B cell (primary cell): ENCODE measurements around the gene KIAA0586. TPM values are rescaled to one million over a fixed set of nuclear protein-coding genes. Genes with fewer than 3 reads are reported as not detected.

ENCODE experiments used
- ATAC-seq: fragments of 200-7000 bp; cut with Tn5 transposase; one replicate; pipeline ENCODE4 v1.10.0; 2021; ENCODE audit warnings: low read depth, mild to moderate bottlenecking, moderate number of reproducible peaks, moderate library complexity
- CTCF ChIA-PET: fragments of 350-600 bp; sonication (Branson Sonifier 250); formaldehyde crosslinking; loops from one replicate; lab custom pipeline; 2021; ENCODE audit warnings: antibody characterized with exemption, inconsistent platforms; lab: Charles Lee
- POLR2A ChIA-PET: fragments of 350-600 bp; sonication (Branson Sonifier 250); formaldehyde crosslinking; loops from one replicate; lab custom pipeline; 2021; ENCODE audit warnings: antibody characterized with exemption; lab: Charles Lee
- DNase-seq: peaks from one replicate; pipeline ENCODE4 v3.0.0; 2013
- H2AFZ ChIP-seq: 2 replicates; pipeline ENCODE4 v1.6.1; 2012; ENCODE audit warnings: mild to moderate bottlenecking, low read depth, low read length; ENCODE audit not compliant: insufficient read depth, poor library complexity, severe bottlenecking
- H3K27ac ChIP-seq, 2 donors: 1 replicate in 1 of 2; 2 replicates in 1 of 2; pipeline ENCODE4 v1.5.1; 2012 to 2013; ENCODE audit warnings: low read length in 2 of 2, mild to moderate bottlenecking in 2 of 2, moderate library complexity in 1 of 2
- H3K27me3 ChIP-seq, 4 experiments: fragments of 200-600 bp in 1 of 4; sonication (generic) in 1 of 4; replicated peaks in 1 of 4; 1 replicate in 2 of 4; 2 replicates in 2 of 4; pipeline versions ENCODE4 v1.6.1 to v1.7.0; 2013 to 2016; ENCODE audit warnings: low read length in 3 of 4, mild to moderate bottlenecking in 2 of 4, mixed read lengths in 1 of 4, moderate library complexity in 1 of 4; ENCODE audit not compliant: insufficient read depth in 4 of 4, control insufficient read depth in 3 of 4; ENCODE audit errors: control extremely low read depth in 1 of 4
- H3K36me3 ChIP-seq, 2 experiments: replicated peaks in 1 of 2; 1 replicate in 1 of 2; 2 replicates in 1 of 2; pipeline versions ENCODE4 v1.6.1 to v1.7.1; 2013; ENCODE audit warnings: low read length in 1 of 2; ENCODE audit not compliant: insufficient read depth in 2 of 2, control insufficient read depth in 1 of 2; ENCODE audit errors: control extremely low read depth in 1 of 2, extremely low read depth in 1 of 2
- H3K4me1 ChIP-seq, 2 donors: fragments of 200-600 bp in 1 of 2; sonication (generic) in 1 of 2; 1 replicate in 1 of 2; 2 replicates in 1 of 2; pipeline versions ENCODE4 v1.5.1 to v1.6.1; 2013 to 2017; ENCODE audit warnings: low read length in 2 of 2; ENCODE audit not compliant: control insufficient read depth in 2 of 2, insufficient read depth in 2 of 2
- H3K4me2 ChIP-seq: replicated peaks from 2 replicates; pipeline ENCODE3; 2012; ENCODE audit warnings: mild to moderate bottlenecking, low read depth, low read length; ENCODE audit not compliant: poor library complexity, severe bottlenecking
- H3K4me3 ChIP-seq, 5 experiments: fragments of 200-600 bp in 1 of 5; sonication (generic) in 1 of 5; 1 replicate in 3 of 5; 2 replicates in 2 of 5; pipeline versions ENCODE4 v1.5.1 to v1.7.0; 2011 to 2016; ENCODE audit warnings: low read length in 4 of 5, mild to moderate bottlenecking in 4 of 5, low read depth in 2 of 5, control low read depth in 1 of 5, moderate library complexity in 1 of 5; ENCODE audit not compliant: insufficient read depth in 1 of 5; ENCODE audit errors: control extremely low read depth in 1 of 5, extremely low read depth in 1 of 5
- H3K79me2 ChIP-seq: fragments of 200-600 bp; sonication (generic); one replicate; pipeline ENCODE4 v1.6.0; 2016; ENCODE audit warnings: low read length; ENCODE audit not compliant: control insufficient read depth, insufficient read depth
- H3K9ac ChIP-seq: fragments of 200-600 bp; sonication (generic); 2 replicates; pipeline ENCODE4 v1.6.1; 2017; ENCODE audit warnings: mild to moderate bottlenecking, low read length, moderate library complexity
- H3K9me3 ChIP-seq, 3 donors: one replicate each; pipeline versions ENCODE4 v1.6.1 to v1.7.1; 2013; ENCODE audit warnings: low read length in 2 of 3; ENCODE audit not compliant: control insufficient read depth in 2 of 3, insufficient read depth in 1 of 3; ENCODE audit errors: control extremely low read depth in 1 of 3
- H4K20me1 ChIP-seq: 2 replicates; pipeline ENCODE4 v1.6.0; 2012; ENCODE audit warnings: mild to moderate bottlenecking, low read length; ENCODE audit not compliant: insufficient read depth, control insufficient read depth, poor library complexity, severe bottlenecking
- H3K27ac Mint-ChIP-seq: one replicate; pipeline ENCODE4 v1.8.0; 2021; ENCODE audit warnings: mixed read lengths
- H3K27me3 Mint-ChIP-seq: one replicate; pipeline ENCODE4 v1.8.0; 2021; ENCODE audit warnings: mixed read lengths
- H3K4me1 Mint-ChIP-seq: one replicate; pipeline ENCODE4 v1.8.0; 2021; ENCODE audit warnings: mixed read lengths
- H3K4me3 Mint-ChIP-seq: one replicate; pipeline ENCODE4 v1.8.0; 2021; ENCODE audit warnings: mixed read lengths
- H3K9me3 Mint-ChIP-seq: one replicate; pipeline ENCODE4 v1.8.0; 2022; ENCODE audit warnings: mixed read lengths; ENCODE audit not compliant: insufficient read depth
- EZH2 ChIP-seq: IDR thresholded peaks from 2 replicates; pipeline ENCODE4 v1.6.1; 2012; ENCODE audit warnings: borderline replicate concordance, low read depth, mild to moderate bottlenecking, moderate library complexity, low read length; ENCODE audit not compliant: insufficient read depth, poor library complexity, severe bottlenecking
- WGBS: methylation state at CpG from one replicate; pipeline ENCODE4 v1.1.5; 2013; ENCODE audit warnings: missing lambda C conversion rate; ENCODE audit not compliant: insufficient coverage; 5-methylcytosine and 5-hydroxymethylcytosine counted together
- intact Hi-C: fragments of 100-400 bp; cut with micrococcal nuclease; formaldehyde crosslinking; loops from one replicate; pipeline ENCODE4 v1.10.0; 2022
- polyA plus RNA-seq: library from polyadenylated mRNA; depleted of rRNA; stranded (reverse); fragments of >200 nt; gene quantifications from 2 replicates; pipeline ENCODE4 v1.2.3, GENCODE V29; 2012
- total RNA-seq, 2 donors: library from RNA; stranded (reverse); fragments of 120-200 nt in 1 of 2; gene quantifications; 1 replicate in 1 of 2; 2 replicates in 1 of 2; pipeline versions ENCODE4 v1.2.3 to v1.2.4, GENCODE V29; 2013 to 2022
- TF ChIP-seq, protein P1 (sequence below): fragments of 200-600 bp; IDR thresholded peaks from one replicate; pipeline ENCODE4 v1.8.0; 2022; ENCODE audit warnings: antibody characterized with exemption, mild to moderate bottlenecking

KIAA0586 gene
- total and polyA plus RNA-seq, 2 donors (not counting 1 experiment from before 2014, with no cell fraction given): 12.2 to 27.5 TPM

DNA sequence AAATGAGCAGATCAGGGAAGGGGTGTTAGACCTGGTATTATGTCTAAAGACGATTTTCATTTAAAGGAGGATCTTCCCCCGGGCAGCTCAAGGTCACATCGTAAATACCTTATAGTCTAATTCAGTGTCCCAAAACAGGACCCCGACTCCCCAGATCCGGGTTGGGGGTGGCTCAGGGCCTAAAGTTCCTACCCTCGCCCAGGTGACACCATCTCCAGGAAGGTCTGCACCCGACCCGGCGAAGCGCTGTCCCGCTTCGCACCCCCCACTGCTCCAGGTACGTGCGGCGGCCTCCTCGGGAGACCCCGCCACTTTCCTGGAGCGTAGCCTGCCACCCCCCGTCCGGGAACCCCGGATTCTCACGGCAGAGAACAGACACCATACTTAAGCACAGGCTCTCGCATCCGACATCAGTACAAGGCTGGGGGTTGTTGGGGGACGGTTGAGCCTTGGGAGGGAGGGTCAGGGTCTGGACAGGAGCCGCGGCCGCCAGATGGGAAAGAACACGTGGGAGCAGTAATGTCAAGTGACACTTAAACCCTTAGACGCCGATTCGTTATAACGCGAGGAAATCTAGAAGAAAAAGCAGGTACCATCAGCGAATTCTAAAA is 744 bp upstream of the KIAA0586 start:
- Histone ChIP-seq H3K4me1 (peaks cover 15 to 19% of the 10 kb centered on the region in 2 donors), H4K20me1 (no peaks in the 10 kb centered on the region), H3K27ac (peak overlapping the region; percentile 96 to 98), H3K27me3 (no peaks in the 10 kb centered on the region), H3K9me3 (no peaks in the 10 kb centered on the region), H3K4me3 (peak overlapping the region; percentile 74 to 99 (median 96)), H3K4me2 (peak overlapping the region; percentile 97), H3K9ac (peak overlapping the region; percentile 100), H2AFZ (peak overlapping the region; percentile 100), H3K36me3 (peaks cover 0 to 4% of the 10 kb centered on the region in 2 experiments), H3K79me2 (peaks cover 41% of the 10 kb centered on the region)
- no peaks in the 10 kb centered on the region for H3K9me3 Mint-ChIP-seq
- ChIA-PET POLR2A (interaction anchor here (1.3 to 2.5 kb wide), 2 partner anchors 31 to 128 kb away, joined by 4 to 23 read pairs; partner anchors contain the start of genes ARID4A and TOMM20L), CTCF (interaction anchor here (0.9 to 2.1 kb wide), 2 partner anchors 26 to 31 kb away, joined by 5 to 15 read pairs; partner anchors contain the start of gene TOMM20L)
- peak overlapping the region; percentile 89 for H3K4me3 Mint-ChIP-seq
- H3K27me3 Mint-ChIP-seq: no peaks in the 10 kb centered on the region
- peak overlapping the region; percentile 95 for H3K27ac Mint-ChIP-seq
- TF ChIP-seq EZH2: no peak
- TF ChIP-seq, protein P1, sequence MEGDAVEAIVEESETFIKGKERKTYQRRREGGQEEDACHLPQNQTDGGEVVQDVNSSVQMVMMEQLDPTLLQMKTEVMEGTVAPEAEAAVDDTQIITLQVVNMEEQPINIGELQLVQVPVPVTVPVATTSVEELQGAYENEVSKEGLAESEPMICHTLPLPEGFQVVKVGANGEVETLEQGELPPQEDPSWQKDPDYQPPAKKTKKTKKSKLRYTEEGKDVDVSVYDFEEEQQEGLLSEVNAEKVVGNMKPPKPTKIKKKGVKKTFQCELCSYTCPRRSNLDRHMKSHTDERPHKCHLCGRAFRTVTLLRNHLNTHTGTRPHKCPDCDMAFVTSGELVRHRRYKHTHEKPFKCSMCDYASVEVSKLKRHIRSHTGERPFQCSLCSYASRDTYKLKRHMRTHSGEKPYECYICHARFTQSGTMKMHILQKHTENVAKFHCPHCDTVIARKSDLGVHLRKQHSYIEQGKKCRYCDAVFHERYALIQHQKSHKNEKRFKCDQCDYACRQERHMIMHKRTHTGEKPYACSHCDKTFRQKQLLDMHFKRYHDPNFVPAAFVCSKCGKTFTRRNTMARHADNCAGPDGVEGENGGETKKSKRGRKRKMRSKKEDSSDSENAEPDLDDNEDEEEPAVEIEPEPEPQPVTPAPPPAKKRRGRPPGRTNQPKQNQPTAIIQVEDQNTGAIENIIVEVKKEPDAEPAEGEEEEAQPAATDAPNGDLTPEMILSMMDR: no peak
- intact Hi-C loops: loop anchor here (1.0 to 10.0 kb wide), 7 partner anchors 30 to 1852 kb away; partner anchors contain the start of genes ACTR10, ARID4A, JKAMP and L3HYPDH
- DNase-seq (no peak), ATAC-seq (peak; percentile 41)
- H3K4me1 Mint-ChIP-seq: peaks cover 39% of the 10 kb centered on the region
- 0% methylated on average over 33 of the region's 35 CpGs for WGBS
